Measurements from ENCODE around the gene HOXA13.

The HOXA13 gene

DNA sequence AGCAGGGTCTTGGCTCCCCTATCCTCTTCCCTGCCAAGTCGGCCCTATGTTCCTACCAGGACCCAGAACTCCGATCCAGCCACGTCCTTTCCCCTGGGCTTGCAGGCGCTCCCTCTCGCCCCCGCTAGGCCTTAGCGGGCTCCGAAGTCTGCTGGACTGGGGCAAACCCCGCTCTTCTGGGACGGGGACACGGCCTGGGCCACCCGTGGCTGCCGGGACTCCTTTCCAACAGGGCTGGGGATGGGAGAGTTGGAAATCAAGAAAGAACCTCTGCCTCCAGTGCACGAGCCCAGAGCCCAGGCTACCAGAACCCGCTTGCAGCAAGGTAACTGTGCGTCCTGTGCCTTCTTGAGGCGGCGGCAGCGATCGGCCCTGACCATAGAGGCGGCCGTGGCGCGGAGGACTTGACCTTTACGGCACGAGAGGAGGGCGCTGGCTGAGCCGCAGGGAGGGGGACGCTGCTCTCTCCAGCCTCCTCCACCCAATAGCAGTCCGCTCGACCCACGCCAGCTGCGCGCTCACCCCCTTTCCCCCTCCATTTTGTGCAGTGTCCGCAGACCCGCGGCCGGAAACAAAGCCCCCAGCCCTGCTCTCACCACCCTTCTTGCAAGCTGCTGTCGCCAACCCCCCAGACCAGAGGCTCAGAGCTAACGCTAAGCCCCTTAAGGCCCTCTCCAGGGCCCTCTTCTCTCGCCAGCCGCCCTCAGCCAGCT, 7.9 kb downstream of the HOXA13 start:
- no peak for DNase-seq

DNA sequence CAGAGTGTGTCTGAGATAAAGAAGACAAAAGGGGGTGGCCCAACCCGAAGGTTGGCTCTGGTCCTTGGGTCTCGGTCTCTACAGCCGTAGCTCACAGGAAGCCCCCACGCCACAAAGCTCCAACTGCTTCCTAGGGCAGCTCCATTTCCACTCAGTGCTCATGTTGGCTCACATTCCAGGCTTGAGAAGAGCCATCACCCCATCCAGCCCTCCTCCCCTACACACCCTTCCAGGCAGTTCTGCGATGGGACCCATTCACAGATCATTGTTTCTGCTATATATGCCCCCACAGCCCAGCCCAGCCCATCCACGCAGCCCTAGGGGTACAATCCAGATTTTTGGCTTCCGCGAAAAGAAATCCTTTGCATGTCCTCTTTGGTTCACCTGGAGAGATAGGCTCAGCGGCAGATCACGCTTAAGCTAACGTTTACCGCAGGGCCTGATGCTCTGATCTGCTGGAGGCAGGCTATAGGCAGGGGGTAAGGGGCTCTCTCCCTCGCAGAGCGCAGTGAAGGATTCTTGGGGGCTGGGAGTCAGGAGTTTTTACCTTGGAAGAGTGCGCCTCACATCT, 8.6 kb downstream of the HOXA13 start:
- no peak for DNase-seq

DNA sequence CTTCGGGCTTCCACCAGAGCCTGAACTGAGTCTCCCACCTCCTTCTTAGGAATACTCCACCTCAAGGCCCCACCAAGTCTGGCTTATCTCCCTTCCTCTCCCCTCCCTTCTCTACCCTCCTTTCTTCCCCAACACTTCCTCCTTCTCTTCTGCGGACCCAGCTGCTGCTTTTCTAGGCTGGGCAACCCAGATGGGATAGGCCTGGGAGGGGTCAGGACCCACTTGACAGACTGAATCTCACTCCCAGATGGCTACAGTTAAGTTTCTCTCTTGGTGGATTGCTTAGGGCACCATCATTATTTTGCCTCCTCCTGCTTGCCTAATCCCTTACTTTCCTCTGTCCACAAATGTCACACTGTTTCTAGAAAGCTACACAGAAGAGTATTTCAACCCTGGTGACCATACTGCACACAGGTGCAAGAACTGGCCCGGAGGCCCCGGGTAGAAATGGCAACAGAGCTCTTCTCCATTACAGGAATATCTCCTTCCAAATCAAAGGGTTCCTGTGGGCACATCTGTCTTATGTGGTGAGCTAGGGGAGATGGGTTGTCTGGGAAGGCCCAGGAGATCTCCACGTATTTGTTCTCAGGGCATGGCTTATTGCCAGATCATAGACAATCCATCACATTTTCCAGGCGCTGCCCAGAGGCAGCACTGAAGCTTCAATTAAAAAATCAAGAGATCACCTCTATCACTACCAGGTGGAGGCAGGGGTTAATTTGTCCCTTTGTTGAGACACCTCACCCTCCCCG, 9.7 kb downstream of the HOXA13 start:
- DNase-seq, result no peak

DNA sequence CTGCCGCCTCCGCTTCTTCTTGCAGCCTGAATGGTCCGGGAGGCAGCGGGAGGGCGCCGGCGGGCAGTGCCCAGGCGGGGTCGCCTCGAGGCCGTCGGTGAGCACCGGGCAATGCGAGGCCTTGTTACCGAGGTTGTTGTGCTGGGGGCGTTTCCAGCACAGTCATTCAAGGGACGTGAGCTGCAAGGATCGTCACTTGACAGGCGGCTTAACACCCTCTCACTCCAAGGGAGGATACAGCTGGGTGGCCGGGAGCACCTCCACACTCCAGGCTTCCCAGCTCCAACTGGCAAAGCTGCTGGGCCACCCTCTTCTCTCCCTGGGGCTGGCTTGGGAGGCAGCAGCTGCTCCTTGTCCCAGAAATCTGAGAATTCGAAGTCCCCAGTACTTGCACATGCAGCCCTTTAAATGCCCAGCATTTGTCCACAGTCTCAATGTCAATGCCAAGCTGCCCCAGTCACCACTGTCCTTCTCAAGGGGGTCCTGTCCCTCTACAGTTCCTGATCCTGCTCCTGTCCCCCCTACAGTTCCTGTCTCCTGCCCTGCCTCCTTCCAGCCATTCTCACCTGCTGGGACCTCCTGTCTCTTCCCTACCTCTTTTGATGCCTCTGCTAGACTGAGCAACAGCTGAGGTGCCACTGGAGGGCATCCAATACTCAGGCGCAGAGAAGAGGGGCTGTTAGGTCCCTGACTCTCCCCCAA, 10.4 kb downstream of the HOXA13 start:
- DNase-seq, result no peak

DNA sequence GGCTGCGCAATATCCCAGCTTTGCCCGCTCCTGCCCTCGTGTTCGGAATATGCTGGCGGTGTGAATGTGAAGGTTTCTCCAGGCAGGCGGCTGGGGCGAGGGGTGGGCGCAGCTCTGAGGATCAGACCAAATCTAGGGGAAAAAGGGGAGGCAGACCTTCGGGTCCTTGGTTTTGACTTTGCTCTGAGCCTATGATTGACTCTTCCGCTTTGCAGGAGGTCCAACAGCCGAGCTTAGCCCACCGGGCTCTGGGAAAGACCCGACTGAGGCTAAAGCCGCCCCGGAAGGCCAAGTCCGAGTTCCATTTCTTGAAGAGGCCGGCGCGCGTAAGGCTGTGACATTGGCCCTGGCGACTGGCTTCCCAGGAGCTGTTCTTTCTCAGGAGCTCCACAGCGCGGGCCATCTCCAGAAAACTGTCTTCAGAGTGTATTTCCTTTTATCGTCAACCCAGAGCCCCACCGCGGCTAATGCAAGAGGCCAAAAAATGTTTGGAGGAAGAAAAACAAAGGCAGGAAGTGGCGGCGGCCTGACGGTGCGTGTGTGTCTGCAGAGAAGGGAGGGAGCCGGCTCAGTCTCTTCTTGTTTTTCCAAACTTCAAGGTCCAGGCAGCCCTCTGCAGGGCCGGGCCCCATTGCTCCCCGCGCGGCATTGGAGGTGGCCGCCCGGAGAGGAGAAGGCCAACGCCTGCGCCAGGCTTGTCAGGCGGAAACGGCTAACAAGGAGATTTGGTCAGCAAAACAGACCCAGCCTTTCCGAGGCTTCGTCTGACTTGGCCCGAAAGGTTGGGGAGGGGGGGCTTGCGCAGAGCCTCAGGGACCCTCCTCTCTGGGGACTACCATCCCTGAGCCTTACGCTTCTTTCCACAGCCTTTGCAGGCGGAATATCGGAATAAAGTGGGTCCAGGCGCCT, 11.3 kb downstream of the HOXA13 start:
- DNase-seq, result no peak

DNA sequence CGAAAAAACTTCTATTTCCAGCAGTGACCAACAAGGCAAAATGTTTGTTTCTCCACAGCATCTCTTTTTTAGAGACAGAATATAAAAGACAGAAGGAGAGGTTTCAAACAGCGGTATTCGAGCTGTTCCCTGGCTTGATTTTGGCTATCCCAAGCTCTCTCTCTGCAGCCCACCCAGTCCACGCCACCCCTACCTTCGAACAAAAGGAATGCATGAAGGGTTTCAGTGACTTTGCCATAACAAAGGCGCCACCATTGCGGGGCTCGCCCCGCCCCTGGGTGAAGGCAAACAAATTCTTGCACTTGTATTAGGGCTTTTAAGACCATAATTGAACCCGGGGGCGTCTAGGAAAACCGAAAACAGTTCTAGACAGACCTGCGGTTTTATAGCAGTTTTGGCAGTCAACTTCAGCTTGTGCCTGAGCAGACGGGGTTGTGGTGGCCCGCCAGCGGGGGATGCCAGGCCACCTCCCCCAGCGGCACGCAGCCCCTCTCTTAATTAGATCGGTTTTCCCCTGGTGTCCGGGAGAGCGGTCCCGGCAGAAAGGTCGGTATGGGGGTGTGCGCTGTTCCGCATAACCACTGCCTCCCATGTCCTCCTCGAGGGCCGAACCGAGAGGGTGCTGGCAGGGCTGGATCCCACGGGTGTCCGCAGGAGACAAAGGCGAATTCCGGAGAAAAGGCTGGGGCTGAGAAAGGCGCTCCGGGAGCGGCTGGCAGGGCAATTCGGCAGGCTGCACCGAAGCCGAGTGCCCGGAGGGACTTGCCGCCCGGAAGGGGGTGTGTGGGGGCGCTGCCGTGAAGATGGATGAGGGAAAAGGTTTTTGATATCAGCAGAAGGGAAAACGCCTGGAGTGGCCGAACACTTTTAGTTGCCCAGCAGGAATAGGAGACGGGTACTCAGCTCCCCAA, 12.2 kb downstream of the HOXA13 start:
- no peak for DNase-seq

DNA sequence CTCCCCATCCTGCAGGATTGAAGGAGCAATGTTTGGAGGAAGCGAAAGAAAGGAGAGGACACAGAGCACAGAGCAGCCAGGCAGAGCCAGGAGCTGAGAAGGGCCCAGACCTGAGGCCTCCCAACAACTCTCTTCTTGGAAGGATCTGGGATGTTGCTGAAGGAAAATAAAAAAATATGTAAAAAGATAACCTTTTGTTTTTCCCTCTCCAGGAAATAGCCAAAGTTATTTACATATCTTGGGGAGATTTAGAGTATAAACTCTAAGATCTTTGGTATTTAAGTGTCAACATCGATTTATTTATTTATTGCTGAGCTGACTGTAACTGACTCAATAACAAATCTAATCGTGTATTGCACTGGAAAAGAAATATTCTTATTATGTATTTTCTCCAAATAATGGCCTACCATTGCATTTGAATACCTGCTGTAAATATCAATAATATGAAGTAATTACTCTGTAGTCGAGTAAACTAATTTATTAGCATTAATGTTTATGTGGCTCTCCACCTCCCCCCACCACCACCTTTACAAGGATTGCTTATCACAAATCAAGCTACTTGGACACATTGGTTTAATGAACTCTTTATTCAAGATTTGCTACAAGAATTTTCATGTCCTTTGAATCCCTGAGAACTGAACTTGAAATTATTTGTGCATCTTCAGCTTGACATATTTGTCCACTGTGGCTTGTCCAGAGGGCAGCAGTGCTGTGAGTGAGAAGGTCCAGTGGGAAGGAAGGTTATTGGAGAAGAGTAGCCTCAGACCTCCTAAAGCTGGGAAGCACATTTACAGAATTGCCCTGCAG, 13.0 kb downstream of the HOXA13 start:
- DNase-seq, result no peak

DNA sequence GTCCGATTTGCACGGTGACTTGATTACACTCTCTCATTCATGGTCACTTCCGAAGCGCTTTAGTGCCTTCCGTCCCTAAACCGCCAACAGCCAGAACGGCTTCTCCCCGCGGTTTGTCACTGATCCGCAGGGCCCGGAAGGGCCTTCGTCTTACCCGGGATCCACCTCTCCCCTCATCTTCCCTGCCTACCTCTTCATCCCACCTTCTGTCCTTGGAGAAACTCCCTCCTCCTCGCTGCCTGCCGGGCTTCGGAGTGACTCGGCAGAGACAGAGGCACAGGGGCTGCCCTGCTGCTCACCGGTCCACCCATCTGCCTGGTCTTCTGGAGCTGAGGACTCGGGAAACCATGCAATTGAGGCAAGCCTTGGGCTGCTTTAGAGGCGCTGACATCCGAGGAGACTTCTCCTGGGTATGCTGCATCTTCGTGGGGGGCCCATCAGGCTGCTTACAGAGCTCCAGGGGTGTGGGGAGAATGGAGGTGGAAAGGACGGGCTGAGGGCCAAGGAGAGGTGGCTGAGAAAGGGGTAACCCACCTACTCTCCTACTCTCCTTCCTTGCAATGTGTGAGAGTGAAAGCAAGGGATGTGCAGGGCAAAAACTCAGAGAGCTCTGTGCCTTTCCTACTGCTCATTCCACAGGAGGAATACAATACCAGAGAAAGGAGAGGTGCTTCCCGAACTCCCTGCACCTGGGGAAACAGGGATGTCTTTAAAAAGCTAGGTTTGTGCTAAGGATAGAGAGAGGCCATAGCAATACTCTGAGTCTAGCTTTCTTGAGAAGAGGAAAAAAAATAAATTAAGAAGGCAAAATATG, 13.8 kb downstream of the HOXA13 start:
- no peak for DNase-seq

DNA sequence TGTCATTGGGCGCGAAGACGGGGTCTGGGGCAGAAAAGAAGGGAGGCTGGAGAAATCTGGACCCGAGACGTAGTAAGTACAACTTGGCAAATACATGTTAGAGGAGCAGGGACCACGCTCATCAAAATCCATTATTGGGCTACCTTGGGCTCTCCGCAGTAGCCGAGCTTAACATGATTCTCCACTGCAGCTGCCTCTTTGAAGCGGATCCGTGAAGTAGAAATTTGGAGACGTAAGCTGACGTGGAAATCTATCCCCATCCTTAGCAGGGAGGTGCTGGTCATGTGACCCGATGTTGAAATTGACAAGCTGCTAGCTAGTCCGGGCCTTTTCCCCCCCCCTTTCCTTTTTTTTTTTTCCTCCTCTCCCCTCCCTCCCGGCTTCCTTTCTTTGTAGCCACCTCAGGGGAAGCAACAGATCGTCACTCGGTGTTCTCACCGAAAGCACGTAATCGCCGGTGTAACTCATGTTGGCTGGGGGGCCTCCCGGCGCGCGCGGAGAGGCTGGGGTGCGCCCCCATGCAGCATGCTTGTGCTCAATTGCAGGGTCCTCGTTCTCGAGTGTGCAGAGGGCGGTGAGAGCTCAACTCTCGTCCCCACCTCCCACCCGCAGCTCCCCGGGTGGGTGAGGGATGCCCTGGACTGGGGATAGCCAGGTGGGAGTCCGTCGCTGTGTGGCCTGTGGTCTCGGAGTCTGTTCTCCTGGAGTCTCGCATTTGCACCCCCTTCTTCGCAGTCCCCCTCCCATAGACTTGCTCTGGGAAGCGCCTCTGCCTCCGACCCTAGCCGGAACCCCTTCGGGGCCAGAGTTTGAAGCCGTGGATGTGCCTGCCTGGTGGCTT, 14.7 kb downstream of the HOXA13 start, which contains the start of gene HOXA11:
HOXA11 (minus strand) TSS at position 220 of the 841 bp plus-strand sequence; CDS start at position 132, 88 bp downstream.
- DNase-seq, result no peak

DNA sequence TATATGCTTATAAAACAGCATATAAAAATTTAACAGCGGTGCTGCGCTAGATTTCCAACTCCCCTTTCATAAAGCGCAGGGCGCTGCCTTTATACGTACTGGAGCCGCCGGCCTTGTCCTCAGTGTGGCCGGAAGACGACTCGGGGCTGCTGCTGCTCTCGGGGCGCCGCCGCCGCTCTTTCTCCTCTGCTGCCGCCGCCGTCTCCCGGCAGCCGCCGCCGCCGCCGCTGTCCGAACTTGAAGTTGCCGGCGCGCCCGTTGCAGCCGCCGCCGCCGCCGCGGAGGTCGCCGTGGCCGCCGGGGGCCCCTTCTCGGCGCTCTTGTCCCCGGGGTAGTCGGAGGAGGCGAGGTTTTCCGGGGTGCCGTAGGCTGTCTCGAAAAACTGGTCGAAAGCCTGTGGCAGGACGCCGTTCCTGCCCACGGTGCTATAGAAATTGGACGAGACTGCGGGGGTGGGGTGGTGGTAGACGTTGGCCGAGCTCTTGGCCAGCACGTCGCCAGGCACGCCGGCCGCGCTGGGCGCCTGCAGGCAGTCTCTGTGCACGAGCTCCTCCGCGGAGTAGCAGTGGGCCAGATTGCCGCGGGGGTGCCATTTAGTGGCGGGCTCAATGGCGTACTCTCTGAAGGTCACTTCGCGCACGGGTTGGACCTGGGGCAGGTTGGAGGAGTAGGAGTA, 15.4 kb downstream of the HOXA13 start:
- DNase-seq, result no peak

DNA sequence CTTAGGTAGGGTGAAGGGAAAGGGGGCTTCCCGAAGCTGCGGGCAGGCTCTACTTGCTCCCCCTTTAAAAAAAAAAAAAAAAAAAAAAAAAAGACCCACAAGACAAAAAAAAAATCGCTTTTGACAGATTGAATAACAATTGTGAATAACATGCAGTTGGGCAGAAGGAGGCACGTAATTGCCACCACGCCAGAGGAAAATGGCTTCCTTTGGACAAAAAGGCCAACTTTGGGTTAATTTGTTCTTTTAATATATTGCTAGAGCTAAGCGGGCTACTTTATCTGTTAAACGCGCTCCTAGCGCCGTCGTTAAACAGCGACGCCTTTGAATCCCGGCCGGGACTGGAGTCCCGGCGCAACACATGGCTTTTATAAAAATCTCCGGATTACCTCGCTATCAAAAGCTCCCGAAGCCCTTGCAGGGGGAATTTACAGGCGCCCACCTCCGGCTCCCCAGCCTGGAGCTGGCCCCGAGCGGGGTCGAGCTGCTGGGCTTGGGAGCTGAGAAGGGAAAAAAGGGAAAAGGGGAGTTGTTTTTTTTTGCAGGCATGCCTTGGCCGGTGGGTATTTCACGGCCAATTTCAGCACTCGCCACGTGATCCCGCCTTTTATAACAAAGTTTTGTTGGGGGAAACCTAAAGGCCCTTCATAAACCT, 16.1 kb downstream of the HOXA13 start:
- no peak for DNase-seq

DNA sequence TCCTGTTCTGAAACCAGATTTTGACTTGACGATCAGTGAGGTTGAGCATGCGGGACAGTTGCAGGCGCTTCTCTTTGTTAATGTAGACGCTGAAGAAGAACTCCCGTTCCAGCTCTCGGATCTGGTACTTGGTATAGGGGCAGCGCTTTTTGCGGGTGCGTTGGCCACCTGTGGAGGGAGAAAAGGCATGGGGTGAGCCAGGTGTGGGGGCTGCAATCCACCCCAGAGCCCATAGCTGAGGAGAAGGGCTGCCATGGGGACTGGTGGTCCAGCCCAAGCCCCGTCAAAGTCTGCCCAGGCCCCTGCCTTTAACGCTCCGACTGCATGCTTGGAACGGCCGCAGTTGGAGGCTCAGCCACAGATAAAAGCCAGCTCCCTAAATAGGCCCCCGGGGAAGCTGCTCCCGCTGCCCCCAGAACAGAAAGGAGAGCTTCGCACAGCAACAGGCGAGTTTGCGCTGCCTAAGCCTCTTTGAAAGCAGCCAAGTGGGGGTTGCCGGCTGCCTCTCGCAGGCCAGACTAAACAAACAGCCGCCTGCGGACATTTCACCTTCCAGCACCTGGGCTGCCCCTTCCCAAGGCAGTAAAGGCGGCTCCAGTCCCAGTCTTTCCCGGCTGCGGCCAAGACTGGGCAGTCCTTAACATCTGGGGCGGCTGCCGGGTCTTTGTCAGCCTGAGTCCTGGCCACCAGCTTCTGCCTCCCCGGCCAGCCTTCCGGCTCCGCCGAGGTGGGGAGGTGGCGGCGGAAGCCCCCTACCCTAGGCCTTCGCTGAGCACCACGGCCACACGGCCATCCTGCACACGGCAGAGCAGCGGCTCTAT, 16.8 kb downstream of the HOXA13 start:
- no peak for DNase-seq

DNA sequence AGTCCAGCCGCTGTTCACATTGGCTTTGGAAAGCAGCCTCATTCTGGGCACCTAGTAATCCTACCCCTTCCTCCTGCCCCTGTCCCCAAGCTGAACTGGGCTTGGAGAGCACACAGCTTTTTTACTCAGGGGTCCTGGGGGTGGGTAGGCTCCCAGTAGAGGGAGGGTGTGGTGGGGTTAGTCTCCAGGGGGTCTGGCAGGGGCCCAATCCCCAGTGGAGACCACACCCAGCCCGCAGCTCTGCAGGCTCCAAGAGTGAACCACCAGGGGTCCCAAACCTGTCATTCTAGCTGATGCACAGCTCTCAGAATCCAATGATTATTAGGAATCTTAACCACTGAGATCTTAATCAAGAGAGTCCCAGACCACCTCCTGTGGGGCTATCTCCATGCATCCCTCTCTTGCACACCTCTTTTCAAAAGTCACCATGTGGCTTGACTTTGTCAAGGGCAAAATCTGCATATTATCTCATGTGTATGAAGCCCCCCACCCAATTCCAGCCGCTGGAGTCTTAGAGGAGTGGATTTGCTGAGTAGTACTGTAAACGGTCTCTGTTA, 17.5 kb downstream of the HOXA13 start:
- no peak for DNase-seq

DNA sequence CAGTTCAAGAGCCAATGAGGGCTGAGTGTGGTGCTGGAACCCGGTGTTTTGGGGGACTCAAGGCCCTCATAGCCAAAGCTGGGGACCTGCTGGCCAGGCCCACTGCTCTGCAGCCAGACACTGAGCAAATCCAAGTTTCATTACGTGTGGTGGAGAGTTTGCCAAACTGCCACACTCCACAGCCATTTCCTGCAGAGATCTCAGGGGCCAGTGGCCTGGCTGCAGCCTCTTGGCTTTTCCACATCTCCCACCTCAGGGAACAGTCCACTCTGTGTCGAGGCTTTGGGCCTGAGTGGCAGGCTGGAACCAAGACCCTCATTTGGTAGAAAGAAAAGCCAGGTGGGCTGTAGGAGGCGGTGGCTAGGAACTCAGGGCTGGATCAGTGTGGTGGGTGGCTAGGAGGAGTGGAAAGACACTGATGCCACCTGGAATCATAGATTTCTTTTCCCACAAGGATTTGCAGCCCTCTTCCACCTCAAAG, 18.1 kb downstream of the HOXA13 start:
- DNase-seq, result no peak

DNA sequence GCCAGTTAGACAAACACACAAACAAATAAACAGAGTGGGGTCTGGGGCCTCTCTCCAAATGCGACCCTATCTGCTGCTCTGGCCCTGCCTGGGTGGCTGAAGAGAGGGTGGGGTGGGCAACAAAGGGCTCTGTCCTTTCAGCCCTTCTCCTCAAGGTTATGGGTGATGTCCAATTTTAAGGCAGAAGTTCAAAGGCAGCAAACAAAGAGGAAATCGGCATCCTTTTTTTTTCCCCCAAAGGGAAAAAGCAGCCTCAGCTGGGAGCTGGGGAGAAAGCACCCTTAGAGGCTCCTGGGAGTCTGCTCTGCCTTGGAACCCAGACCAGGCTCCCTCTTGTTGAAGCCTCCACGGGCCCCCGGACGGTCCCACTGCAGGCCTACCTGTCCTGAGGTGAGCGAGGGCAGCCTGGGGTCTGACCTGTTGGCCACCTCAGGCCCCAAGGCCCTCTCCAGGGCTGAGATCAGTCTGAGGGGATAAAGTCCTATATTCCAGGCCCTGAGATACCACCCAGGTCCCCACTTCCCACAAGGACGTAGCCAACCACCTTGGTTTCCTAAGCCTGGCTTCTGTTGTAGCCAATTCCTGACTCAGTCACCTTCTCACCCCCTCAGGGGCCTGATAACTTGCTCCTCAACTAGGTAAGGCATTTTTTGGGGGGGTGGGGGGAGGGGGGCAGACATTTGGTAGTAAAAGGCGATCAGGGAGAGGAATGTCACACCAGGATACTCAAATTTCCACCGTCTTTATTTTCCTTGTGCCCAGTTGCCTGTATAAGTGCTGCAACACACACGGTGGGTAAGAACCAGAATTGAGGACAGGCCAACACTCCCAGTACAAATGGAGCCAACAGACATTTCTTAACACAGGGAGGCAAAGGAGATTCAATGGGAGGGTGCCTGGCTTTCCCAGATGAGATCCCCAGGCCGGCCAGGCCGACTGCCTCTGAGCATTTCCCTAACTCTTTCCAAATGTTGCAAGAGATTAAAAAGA, 19.2 kb downstream of the HOXA13 start:
- DNase-seq, result no peak
